Measurements from ENCODE around the gene UGP2. TPM values are rescaled to one million over a fixed set of nuclear protein-coding genes. Genes with fewer than 3 reads are reported as not detected.

The UGP2 gene
- total RNA-seq, 1 experiment from 2014 or later: 883 TPM

GRCh38 chr2:63880625-63881024, 38.9 kb downstream of the UGP2 start:
- WGBS (ENCODE audit: extremely low coverage, insufficient read length, low lambda C conversion rate): no CpG with 5 or more reads among the region's 4 CpGs
- peaks cover 58 to 78% of the 10 kb centered on the region in 2 experiments for H3K4me1 Mint-ChIP-seq

More at GRCh38 chr2:63880625-63881024, 38.9 kb downstream of the UGP2 start:
- DNase-seq: no peak
- Histone ChIP-seq H3K9ac (ENCODE audit: extremely low read depth, insufficient read length, low read length) (no peak overlapping the region), H3K23me2 (ENCODE audit: insufficient read length, low read depth, low read length, poor library complexity, severe bottlenecking) (no peaks in the 10 kb centered on the region), H2BK120ac (ENCODE audit: low read depth, low read length, poor library complexity, severe bottlenecking) (no peak overlapping the region), H4K91ac (ENCODE audit: insufficient read length, low read depth, low read length) (no peak overlapping the region), H3K4me2 (ENCODE audit: insufficient read depth, insufficient read length, low read length) (no peak overlapping the region), H4K20me1 (ENCODE audit: control insufficient read depth, insufficient read depth, insufficient read length) (no peaks in the 10 kb centered on the region), H3T11ph (ENCODE audit: low read length) (no peak overlapping the region), H3K18ac (ENCODE audit: insufficient read length, low read depth, low read length) (no peak overlapping the region), H2BK20ac (ENCODE audit: low read depth, low read length, poor library complexity, severe bottlenecking) (no peak overlapping the region), H2BK5ac (ENCODE audit: insufficient read length, low read length) (no peak overlapping the region), H4K8ac (replicated peaks; ENCODE audit: insufficient read length, low read depth, low read length) (no peak overlapping the region), H2AFZ (ENCODE audit: low read length) (no peak overlapping the region), H3K14ac (ENCODE audit: insufficient read depth, low read length) (no peak overlapping the region), H3K27ac (ENCODE audit: insufficient read length, low read depth, low read length) (no peak overlapping the region), H3K79me1 (ENCODE audit: insufficient read depth, low read depth, low read length, poor library complexity, severe bottlenecking) (peaks cover 5% of the 10 kb centered on the region), H2AK5ac (ENCODE audit: insufficient read length, low read length) (no peak overlapping the region), H3K79me2 (ENCODE audit: insufficient read depth, low read length) (peaks cover 10% of the 10 kb centered on the region; the same call in 1 of the 2 replicates), H2BK15ac (ENCODE audit: low read depth, low read length) (no peak overlapping the region), H2BK12ac (ENCODE audit: insufficient read length, low read depth, low read length) (no peak overlapping the region), H3K9me3 (ENCODE audit: control insufficient read depth, low read depth, low read length) (no peaks in the 10 kb centered on the region), H3K4me1 (ENCODE audit: insufficient read depth, low read length) (peaks cover 2% of the 10 kb centered on the region; the same call in 1 of the 2 replicates), H3K4ac (ENCODE audit: low read depth, low read length) (no peak overlapping the region), H3K23ac (ENCODE audit: insufficient read length, low read depth, low read length) (no peak overlapping the region), H4K5ac (ENCODE audit: insufficient read length, low read depth, low read length) (no peak overlapping the region), H3K56ac (ENCODE audit: insufficient read length, low read depth, low read length) (no peak overlapping the region), H3K27me3 (ENCODE audit: insufficient read depth, low read length) (no peaks in the 10 kb centered on the region)
- H3K27ac Mint-ChIP-seq: peak overlapping the region; percentile 55 to 72 (median 65)
- H3K36me3 Mint-ChIP-seq (ENCODE audit: insufficient read depth in 1 of 3, low read depth in 3 of 3): peaks cover 56 to 87% (median 82%) of the 10 kb centered on the region in 3 experiments
- no peaks in the 10 kb centered on the region for H3K9me3 Mint-ChIP-seq
- H3K27me3 Mint-ChIP-seq (ENCODE audit: low read depth): no peaks in the 10 kb centered on the region
- no peak for TF ChIP-seq CTCF (conservative IDR thresholded peaks at IDR 0.05)
- peak overlapping the region in 1 of 2 experiments; percentile 10; a peak in 1 of 5 replicates for H3K4me3 Mint-ChIP-seq

All from H9 (cell line).